ENCODE results near the gene PHETA1.

GRCh38 chr12:111404362-111405148, 35.7 kb upstream of the PHETA1 start:
- no peak for TF ChIP-seq CTCF (IDR thresholded peaks at IDR 0.05)
- TF ChIP-seq POLR2AphosphoS5 (IDR thresholded peaks at IDR 0.05; ENCODE audit: low read depth, low read length), result no peak
- TF ChIP-seq SIN3A (IDR thresholded peaks at IDR 0.05; ENCODE audit: borderline replicate concordance, insufficient read depth, low read depth, low read length), result no peak
- TF ChIP-seq TCF7L2 (IDR thresholded peaks at IDR 0.05; ENCODE audit: low read depth, low read length), result no peak

Measured in Panc1 (cell line).